ENCODE data around the gene SLC2A13. TPM values are rescaled to one million over a fixed set of nuclear protein-coding genes. Genes with fewer than 3 reads are reported as not detected.

Gene SLC2A13
- total RNA-seq, 4 donors from 2014 or later: 20.5 to 35.1 (median 21.9) TPM

- H3K4me3 ChIP-seq: no peak overlapping the region
- no peaks in the 10 kb centered on the region for H3K4me1 ChIP-seq
- no peaks in the 10 kb centered on the region for H3K36me3 ChIP-seq
- no peak for DNase-seq (ENCODE audit: low spot score in 2 of 2)
- H3K9me3 ChIP-seq: peaks cover 0 to 7% (median 0%) of the 10 kb centered on the region in 4 donors
- no peak overlapping the region for H3K27ac ChIP-seq
- TF ChIP-seq, protein P1, sequence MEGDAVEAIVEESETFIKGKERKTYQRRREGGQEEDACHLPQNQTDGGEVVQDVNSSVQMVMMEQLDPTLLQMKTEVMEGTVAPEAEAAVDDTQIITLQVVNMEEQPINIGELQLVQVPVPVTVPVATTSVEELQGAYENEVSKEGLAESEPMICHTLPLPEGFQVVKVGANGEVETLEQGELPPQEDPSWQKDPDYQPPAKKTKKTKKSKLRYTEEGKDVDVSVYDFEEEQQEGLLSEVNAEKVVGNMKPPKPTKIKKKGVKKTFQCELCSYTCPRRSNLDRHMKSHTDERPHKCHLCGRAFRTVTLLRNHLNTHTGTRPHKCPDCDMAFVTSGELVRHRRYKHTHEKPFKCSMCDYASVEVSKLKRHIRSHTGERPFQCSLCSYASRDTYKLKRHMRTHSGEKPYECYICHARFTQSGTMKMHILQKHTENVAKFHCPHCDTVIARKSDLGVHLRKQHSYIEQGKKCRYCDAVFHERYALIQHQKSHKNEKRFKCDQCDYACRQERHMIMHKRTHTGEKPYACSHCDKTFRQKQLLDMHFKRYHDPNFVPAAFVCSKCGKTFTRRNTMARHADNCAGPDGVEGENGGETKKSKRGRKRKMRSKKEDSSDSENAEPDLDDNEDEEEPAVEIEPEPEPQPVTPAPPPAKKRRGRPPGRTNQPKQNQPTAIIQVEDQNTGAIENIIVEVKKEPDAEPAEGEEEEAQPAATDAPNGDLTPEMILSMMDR (IDR thresholded peaks at IDR 0.05): no peak
- no peak for TF ChIP-seq EP300 (IDR thresholded peaks at IDR 0.05)
- WGBS, 2 donors: 49 to 50% methylated on average over 5 of the region's 5 CpGs
- H3K27me3 ChIP-seq: no peaks in the 10 kb centered on the region
These were observed 326.0 kb downstream of the SLC2A13 start for GRCh38 chr12:39779768-39780340.

- H3K36me3 ChIP-seq: no peaks in the 10 kb centered on the region
- H3K4me1 ChIP-seq: no peaks in the 10 kb centered on the region
These were observed 328.4 kb downstream of the SLC2A13 start for GRCh38 chr12:39777465-39777864.

GRCh38 chr12:39773266-39773665 lies 332.6 kb downstream of the SLC2A13 start:
- H3K4me3 ChIP-seq: no peak overlapping the region
- H3K36me3 ChIP-seq: no peaks in the 10 kb centered on the region
- WGBS, 2 donors: 86 to 89% methylated on average over 2 of the region's 2 CpGs
- no peaks in the 10 kb centered on the region for H3K27me3 ChIP-seq
- H3K4me1 ChIP-seq: no peaks in the 10 kb centered on the region
- H3K27ac ChIP-seq: no peak overlapping the region
- no peak for DNase-seq (ENCODE audit: low spot score in 2 of 2)
- TF ChIP-seq, protein P1 (IDR thresholded peaks at IDR 0.05): no peak
- TF ChIP-seq POLR2A (IDR thresholded peaks at IDR 0.05) (no peak), EP300 (IDR thresholded peaks at IDR 0.05) (no peak)
- no peaks in the 10 kb centered on the region for H3K9me3 ChIP-seq

More at GRCh38 chr12:39777465-39777864, 328.4 kb downstream of the SLC2A13 start:
- no peak for TF ChIP-seq EP300 (IDR thresholded peaks at IDR 0.05)
- TF ChIP-seq, protein P1 (IDR thresholded peaks at IDR 0.05): no peak
- TF ChIP-seq POLR2A (IDR thresholded peaks at IDR 0.05): no peak
- H3K27ac ChIP-seq: no peak overlapping the region
- H3K4me3 ChIP-seq: no peak overlapping the region
- DNase-seq (ENCODE audit: low spot score in 2 of 2): no peak
- WGBS, 2 donors: 85 to 86% methylated on average over 11 of the region's 11 CpGs
- H3K9me3 ChIP-seq: no peaks in the 10 kb centered on the region
- H3K27me3 ChIP-seq: no peaks in the 10 kb centered on the region

DNA sequence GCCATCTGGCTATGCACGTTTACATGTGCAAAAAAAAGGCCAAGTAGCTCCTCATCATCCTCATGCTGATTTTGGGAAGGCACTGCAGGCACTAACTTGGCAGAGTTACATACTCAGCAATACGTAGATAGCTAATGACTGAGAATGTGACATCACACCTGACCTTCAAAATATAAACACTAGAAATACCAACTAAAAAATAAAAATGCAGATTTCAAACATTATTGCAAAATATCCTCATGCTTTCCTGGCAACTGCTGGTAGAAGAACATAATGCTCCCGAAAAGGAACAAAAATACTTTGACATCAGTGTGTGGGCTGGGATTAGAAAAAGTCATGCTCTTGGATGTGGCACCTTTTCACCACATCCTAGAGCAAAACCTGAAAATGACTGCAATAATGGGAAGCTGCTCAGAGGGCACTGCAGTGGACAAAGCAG lies 333.0 kb downstream of the SLC2A13 start:
- no peaks in the 10 kb centered on the region for H3K36me3 ChIP-seq
- no peak for DNase-seq (ENCODE audit: low spot score in 2 of 2)
- H3K4me1 ChIP-seq: no peaks in the 10 kb centered on the region
- no peak overlapping the region for H3K27ac ChIP-seq
- TF ChIP-seq, protein P1 (IDR thresholded peaks at IDR 0.05): no peak
- TF ChIP-seq POLR2A (IDR thresholded peaks at IDR 0.05): no peak
- peak in 1 of 2 donors; percentile 45 for TF ChIP-seq EP300 (IDR thresholded peaks at IDR 0.05)
- 54 to 58% methylated on average over 3 of the region's 3 CpGs for WGBS, 2 donors
- no peak overlapping the region for H3K4me3 ChIP-seq
- no peaks in the 10 kb centered on the region for H3K27me3 ChIP-seq
- H3K9me3 ChIP-seq: no peaks in the 10 kb centered on the region

DNA sequence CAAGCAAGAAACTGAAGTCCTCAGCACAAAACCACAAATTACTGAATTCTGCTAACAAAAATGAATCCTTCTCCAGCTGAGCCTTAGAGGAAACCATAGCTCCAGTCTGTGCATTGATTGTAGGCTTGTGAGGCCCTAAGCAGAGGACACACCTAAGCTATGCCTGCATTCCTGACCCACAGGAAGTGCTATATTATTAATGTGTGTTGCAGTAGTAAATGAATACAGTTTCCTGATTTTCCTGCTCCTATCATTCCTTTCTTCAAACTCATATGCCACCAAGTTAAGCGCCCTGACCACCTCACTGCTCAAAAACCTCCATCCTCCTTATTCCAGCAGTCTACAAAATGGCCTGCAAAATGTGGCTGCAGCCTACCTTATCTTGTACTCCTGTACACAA lies 334.4 kb downstream of the SLC2A13 start:
- WGBS, 2 donors: 93 to 97% methylated on average over 1 of the region's 1 CpG
- DNase-seq (ENCODE audit: low spot score in 2 of 2): no peak
- H3K27ac ChIP-seq: no peak overlapping the region
- H3K36me3 ChIP-seq: no peaks in the 10 kb centered on the region
- no peaks in the 10 kb centered on the region for H3K27me3 ChIP-seq
- peaks cover 0 to 5% (median 0%) of the 10 kb centered on the region in 4 donors for H3K9me3 ChIP-seq
- peaks cover 0 to 5% (median 0%) of the 10 kb centered on the region in 4 donors for H3K4me1 ChIP-seq
- TF ChIP-seq, protein P1 (IDR thresholded peaks at IDR 0.05): no peak
- TF ChIP-seq POLR2A (IDR thresholded peaks at IDR 0.05) (no peak), EP300 (IDR thresholded peaks at IDR 0.05) (no peak)
- no peak overlapping the region for H3K4me3 ChIP-seq

Data from tibial nerve (tissue), 4 donors.